Head of caudate nucleus (tissue), 42 donors: ENCODE data around the gene CFLAR.

Source experiments
- DNase-seq, 42 donors: peaks; one replicate each; pipeline versions ENCODE4 v3.0.0 to v3.0.0-alpha.2; 2020 to 2021; ENCODE audit warnings: mixed read lengths in 7 of 42
- intact Hi-C: fragments of 100-400 bp; cut with DNase I; formaldehyde crosslinking; loops from one replicate; pipeline ENCODE4 v1.15.0; 2022

Gene CFLAR

DNA sequence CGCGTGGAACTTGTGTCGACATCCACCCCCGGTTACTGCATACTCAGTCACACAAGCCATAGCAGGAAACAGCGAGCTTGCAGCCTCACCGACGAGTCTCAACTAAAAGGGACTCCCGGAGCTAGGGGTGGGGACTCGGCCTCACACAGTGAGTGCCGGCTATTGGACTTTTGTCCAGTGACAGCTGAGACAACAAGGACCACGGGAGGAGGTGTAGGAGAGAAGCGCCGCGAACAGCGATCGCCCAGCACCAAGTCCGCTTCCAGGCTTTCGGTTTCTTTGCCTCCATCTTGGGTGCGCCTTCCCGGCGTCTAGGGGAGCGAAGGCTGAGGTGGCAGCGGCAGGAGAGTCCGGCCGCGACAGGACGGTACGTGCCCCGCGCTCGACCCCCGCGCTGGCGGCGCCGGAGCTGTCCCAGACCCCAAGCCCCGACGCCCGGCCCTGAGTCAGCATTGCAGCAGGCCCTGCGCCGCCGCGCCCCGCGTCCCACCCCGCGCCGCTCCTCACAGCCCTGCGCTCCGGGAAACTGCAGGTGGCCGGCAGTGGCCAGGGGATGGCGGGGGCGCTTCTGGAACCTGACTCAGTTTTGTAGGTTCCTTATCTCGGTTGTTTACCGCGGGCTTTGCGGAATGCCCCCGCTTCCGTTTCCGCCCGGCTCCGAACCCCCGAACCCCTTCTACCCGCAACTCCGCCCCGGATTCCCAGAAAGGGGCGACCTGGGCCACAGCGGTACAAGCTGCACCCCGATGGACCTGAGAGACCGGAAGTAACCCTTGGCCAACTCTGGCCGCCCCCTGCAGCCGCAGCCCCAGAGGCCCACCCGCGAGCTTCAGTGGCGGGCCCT lies at the start of gene CFLAR:
CFLAR (plus strand) TSS at position 50 of the 844 bp plus-strand sequence. CDS start 13,702 bp downstream, outside the sequence.
- peak; percentile 33 to 80 (median 64) for DNase-seq
- intact Hi-C loops, result loop anchor here (5.0 kb wide), 1 partner anchor 41 kb away; no protein-coding TSS in a partner anchor

DNA sequence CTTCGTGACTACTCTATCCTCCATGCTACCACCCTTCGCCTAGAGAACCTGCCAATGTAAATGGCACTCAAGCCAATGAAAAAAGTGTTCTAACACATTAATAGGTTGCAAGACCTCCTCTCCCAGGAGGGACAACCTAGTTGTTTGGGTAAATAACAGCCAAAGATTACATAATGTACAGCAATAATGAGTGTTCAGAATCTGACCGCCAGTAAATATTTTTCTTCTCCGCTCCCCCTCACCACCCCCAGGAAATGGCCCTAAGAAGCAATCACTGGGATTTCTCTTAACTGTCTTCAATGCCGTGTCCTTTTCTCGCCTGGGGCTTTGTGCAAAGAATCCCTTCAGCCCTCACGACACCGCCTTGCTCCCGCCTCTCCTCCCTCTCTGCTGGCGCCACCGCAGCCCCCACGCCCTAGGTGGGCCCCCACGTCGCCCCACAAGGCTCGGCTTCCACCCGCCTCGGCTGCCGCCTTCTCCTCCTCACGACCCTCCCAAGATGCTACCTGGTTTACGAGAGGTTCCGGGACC lies 45.0 kb upstream of the CFLAR start:
- intact Hi-C loops, result loop anchor here (5.0 to 10.0 kb wide), 2 partner anchors 84 to 164 kb away; no protein-coding TSS in a partner anchor
- peak in 3 of 42 donors; percentile 10 to 35 (median 35) for DNase-seq

DNA sequence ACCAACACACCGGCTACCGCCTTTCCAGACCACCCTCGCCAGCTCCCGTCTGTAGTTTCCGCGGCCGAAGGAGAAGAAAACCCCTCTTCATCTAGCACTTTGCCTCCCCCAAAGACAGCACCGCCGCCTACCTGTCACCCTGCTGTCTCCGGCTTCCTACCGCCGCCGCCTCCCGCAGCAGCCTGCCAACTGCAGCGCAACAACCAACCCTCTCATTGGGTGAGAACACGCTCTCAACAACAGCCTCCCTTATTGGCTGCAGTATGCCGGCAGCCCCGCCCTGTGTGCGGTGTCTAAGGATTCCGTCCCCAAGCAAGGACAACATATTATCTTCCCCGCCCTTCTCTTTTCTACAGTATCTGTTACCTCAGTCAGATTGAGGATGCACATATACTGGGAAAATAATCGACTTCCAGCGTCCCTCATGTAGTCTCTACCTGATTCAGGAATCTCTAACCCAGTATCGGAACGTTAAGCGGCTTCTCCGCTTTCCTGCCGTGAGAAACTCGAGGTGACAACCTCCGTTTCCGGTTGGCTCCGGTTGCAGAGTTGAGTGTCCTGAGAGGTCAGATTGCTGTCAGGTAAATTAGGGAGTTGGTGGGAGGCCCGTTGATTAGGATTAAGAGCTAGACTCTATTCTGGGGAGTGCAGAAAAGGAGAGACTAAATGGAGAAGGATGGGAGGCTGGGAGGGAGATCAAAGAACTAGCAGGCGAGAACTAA lies 44.3 kb upstream of the CFLAR start, which contains the start of the genes HYCC2 and NDUFB3:
HYCC2 (minus strand) TSS at position 193 of the 722 bp plus-strand sequence. CDS start 47,662 bp downstream, outside the sequence.
NDUFB3 (plus strand) TSS at position 523 of the 722 bp plus-strand sequence. CDS start 6,882 bp downstream, outside the sequence.
- intact Hi-C loops, result loop anchor here (5.0 to 10.0 kb wide), 2 partner anchors 83 to 164 kb away; no protein-coding TSS in a partner anchor
- DNase-seq, result peak; percentile 84 to 97 (median 92)

DNA sequence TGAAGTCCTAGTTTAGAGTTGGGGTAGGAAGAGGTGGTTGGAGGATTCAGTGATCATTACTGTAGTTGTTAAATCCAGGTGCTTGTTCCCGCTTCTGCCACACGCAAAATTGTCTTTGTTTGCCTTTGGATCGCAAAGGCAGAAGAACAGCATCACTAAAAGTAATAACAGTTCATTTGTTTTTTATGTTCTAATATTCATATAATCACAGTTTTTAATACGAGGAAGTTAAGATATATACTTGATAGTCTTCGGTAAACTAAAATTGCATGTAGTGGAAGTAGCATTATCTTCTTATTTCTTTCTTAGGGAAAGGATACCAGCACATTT lies 43.8 kb upstream of the CFLAR start:
- DNase-seq, result no peak
- intact Hi-C loops, result loop anchor here (5.0 to 10.0 kb wide), 2 partner anchors 83 to 165 kb away; no protein-coding TSS in a partner anchor

DNA sequence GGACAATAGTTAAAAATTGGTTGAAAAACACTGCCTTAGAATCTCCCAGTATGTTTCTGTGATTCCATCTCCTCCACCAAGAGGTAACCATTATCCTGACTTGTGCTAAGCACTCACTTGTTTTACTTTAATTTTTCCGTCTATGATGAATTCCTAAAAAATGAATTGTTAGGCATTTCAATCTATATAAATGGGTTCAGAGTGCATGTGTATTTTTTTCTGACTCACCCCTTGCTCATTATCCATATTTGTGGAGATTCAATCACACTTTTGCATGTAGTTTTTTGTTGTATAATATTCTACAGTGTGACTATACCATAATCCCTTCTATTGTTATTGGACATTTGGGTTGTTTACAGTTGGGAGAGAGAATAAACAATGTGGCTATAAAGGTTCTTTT lies 42.9 kb upstream of the CFLAR start:
- no peak for DNase-seq
- intact Hi-C loops, result loop anchor here (5.0 to 10.0 kb wide), 2 partner anchors 82 to 166 kb away; no protein-coding TSS in a partner anchor

DNA sequence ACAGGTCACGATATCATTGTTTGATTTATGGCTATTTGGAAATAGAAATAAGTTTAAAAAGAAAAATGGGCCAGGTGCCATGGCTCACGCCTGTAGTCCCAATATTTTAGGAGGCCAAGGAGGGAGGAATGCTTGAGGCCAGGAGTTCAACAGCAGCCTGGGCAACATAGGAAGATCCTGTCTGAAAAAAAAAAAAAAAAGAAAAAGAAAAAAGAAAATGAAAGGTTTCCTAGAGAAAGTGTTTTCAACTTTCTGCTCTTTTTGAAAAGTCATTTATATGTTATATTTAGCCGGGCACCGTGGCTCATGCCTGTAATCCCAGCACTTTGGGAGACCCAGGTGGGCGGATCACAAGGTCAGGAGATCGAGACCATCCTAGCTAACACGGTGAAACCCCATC lies 41.0 kb upstream of the CFLAR start:
- intact Hi-C loops, result loop anchor here (5.0 to 10.0 kb wide), 2 partner anchors 80 to 168 kb away; no protein-coding TSS in a partner anchor
- DNase-seq, result peak in 1 of 42 donors; percentile 5

DNA sequence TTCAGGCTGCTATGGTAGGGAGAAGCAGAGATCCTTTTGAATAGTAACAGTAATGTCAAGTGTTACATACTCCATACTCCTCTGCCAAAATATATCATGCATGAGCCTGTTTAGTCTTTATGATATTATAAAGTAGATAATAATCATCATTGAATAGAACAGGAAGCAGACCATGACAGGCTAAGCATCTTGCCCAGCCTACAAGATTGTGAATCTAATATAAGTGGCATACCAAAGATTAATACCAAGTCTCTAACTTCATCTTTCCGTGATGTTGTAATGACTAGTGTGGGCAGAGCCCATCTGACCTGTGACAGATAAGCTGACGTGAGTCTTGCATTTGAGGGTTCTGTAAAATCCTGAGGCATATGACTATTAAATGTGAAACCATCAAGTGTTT lies 31.1 kb upstream of the CFLAR start:
- intact Hi-C loops, result no loop called here
- DNase-seq, result no peak

DNA sequence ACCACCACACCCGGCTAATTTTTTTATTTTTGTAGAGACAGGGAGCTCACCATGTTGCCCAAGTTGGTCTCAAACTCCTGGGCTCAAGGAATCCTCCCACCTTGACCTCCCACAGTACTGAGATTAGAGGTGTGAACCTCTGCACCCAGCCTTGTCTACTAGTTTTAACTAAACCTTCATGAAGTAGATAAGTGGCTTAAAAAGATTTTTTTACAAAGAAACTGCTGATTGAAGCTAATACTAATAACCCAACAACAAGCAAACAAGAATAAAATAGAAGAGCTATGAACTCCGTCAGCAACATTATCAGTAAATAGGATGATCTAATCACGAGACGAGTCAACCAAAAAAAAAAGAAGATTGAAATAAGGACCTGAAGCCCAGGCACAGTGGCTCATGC lies 25.4 kb upstream of the CFLAR start:
- no peak for DNase-seq
- intact Hi-C loops, result no loop called here

DNA sequence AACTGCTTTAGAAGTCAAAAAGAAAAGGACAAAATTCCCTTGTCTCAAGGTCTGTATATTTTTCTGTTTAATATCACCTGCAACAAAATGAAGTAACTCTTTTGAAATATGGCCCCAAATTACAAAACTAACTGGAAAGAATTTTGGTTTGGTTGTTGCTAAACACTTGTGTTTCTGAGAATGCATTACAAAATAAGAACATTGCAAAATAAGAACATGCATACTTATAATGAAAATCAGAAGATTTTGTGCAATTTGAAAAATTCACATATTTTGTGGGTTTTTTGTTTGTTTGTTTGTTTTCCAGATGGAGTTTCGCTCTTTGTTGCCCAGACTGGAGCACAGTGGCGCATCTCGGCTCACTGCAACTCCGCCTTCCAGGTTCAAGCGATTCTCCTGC lies 22.4 kb upstream of the CFLAR start:
- DNase-seq, result no peak
- intact Hi-C loops, result no loop called here

DNA sequence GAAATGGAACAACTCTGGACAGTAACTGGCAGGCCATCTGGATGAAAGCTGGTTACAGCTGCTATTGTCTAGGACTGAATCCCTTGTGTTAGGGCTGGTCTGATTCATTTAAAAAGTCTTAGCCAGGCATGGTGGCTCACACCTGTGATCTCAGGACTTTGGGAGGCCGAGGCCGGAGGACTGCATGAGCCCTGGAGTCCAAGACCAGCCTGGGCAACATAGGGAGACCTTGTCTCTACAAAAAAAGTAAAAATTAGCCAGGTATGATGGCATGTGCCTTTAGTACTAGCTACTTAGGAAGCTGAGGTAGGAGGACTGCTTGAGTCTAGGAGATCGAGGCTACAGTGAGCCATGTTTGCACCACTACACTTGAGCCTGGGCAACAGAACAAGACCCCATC lies 15.5 kb upstream of the CFLAR start:
- no peak for DNase-seq
- intact Hi-C loops, result no loop called here

DNA sequence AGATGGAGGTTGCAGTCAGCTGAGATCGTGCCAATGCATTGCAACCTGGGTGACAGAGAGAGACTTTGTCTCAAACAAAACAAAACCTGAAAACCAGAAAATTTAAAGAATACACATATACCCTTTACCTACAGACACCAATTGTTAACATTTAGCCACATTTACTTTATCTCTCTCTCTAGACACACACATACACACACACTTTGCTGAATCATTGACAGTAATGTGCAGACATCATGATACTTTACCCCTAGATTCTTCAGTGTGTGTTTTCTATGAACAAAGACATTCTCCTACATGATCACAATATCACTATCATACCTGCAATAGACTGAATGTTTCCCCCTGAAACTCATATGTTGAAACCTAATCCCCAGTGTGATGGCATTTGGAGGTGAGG lies 10.2 kb upstream of the CFLAR start:
- DNase-seq, result no peak
- intact Hi-C loops, result no loop called here

DNA sequence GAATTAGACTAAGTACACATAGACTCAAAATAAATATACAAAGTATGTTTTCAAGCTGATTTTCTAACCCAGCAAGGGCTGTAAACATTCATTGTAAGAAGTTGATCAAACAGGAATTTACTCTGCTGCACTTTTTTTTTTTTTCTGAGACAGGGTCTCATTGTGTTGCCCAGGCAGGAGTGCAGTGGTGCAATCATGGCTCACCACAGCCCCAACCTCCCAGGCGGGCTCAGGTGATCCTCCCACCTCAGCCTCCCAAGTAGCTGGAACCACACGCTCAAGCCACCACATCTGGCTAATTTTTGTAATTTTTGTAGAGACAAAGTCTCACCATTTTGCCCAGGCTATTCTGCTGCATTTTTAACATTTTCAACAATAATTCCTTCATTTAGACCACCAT lies 8.3 kb upstream of the CFLAR start:
- intact Hi-C loops, result no loop called here
- DNase-seq, result no peak

DNA sequence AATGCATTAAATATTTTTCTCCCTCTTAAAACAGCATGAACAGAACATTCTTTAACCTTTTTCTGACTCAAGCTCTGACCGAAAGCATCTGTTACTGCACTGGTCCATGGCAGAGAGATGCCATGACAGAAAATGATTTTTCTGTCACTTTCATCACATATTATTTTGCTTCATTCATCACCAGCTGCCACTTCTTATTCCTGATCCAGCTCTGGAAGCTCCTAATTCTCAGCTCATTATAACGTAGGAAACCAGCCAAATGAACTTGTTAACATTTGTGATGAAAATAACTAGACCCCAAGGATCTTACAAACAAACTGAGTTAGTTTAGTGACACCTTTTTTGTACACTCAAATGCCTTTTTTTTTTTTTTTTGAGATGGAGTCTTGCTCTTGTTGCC lies 7.6 kb upstream of the CFLAR start:
- DNase-seq, result no peak
- intact Hi-C loops, result no loop called here

DNA sequence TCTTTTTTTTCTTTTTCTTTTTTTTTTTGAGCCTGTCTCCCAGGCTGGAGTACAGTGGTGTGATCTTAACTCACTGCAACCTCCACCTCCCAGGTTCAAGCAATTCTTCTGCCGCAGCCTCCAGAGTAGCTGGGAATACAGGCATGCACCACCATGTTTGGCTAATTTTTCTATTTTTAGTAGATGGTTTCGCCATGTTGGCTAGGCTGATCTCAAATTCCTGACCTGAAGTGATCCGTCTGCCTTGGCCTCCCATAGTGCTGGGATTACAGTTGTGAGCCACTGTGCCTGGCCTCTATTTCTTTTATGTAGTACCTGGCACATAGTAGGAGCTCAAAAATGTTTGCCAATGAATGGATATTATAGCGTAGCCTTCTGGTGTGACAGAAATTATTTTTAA lies 6.8 kb upstream of the CFLAR start:
- DNase-seq, result no peak
- intact Hi-C loops, result no loop called here

DNA sequence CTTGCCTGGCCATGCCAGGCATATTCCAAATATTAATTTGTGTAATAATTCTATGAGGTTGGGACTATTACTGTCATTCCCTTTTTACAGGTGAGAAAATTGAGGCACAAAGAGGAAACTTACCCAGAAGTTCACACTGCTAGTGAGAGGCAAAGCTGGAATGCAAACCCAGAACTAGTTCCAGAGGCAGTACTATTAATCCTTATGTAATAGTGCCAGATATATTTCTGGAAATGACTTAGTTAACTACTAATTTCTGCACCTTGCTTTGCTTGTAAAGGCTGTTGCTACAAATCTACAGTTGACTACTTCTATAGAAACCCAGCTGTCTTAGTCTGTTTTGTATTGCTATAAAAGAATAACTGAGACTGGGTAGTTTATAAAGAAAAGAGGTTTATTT lies 5.3 kb upstream of the CFLAR start:
- no peak for DNase-seq
- intact Hi-C loops, result no loop called here

DNA sequence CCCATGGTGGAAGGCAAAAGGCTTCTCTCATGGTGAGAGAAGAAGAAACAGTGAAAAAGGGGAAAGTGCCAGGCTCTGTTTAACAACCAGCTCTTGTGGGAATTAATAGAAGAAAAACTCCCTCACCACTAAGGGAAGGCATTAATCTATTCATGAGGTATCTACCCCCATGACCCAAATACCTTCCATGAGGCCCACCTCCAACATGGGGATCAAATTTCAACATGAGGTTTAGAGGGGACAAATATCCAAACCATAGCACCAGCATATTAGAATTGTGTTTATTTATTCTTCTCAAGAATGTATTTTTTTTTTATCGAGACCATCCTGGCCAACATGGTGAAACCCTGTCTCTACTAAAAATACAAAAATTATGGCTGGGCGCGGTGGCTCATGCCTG lies 4.9 kb upstream of the CFLAR start:
- no peak for DNase-seq
- intact Hi-C loops, result no loop called here

DNA sequence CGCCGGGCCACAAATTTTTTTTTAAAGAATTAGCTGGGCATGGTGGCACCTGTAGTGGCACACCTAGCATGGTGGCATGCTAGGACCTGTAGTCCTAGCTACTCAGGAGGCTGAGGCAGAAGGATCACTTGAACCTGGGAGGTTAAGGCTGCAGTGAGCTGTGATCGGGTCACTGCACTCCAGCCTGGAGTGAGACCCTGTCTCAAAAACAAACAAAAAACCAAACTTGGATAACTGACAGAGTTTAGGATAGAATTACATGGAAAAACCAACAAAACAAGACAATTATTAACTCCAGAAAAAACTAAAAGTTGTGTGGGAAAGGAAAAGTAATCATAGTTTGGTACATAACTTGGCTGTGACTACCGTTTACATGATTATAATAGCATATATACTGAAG lies 1.6 kb upstream of the CFLAR start:
- no peak for DNase-seq
- intact Hi-C loops, result no loop called here

DNA sequence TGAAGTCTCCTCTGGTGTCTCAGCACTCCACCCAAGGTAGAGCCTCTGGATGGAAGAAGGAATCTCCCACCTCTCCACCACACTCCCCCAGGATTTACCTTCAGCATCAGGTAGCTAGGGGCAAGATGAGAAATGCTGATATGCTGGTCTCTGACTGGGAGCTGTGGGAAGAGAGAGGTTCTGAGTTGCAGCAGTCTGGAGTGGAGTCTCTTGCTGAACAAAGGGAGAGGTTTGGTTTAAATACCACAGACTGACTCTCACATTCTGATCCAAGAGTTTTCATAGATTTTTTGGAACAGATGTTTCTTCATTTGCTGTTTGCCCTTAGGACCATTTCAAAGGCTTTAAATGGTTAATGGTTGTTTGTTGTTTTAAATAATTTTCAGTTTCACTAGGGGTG lies 1.1 kb upstream of the CFLAR start:
- no peak for DNase-seq
- intact Hi-C loops, result loop anchor here (5.0 kb wide), 1 partner anchor 42 kb away; no protein-coding TSS in a partner anchor

DNA sequence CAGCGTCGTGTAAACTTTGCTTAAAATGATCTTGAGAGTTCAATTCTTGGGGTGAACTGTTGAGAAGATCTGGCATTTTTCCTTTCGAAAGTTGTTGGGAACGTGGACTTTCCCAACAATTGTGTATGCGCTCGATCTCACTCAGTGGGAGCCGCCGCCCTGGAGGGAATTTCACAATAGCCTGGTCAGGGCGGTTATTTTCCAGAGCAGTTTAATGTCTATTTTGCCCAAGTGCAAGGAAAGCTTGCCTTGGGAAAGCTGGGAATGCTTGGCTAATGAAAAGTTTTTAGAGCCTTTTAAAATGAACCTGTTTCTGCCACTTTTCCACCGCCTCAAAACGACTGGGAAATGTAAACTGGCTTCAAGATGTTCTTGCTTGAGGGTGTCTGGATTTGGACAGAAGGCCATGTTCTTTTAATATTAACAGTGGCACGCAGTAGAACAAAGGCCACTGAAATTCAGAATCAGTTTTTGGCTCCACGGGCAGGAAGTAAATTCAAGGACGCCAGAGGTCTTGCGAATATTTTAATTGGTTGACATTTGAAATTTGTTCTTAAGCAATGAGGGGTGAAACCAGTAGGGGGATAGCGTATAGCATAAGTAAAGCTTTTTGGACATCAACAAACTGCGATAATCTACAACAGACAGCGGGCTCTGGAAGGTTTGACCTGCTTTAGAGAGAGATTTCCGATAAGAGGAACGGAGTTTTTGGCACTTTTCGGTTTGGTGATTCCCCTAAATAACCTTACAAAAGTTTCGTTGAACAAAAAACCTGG lies 1.2 kb downstream of the CFLAR start:
- intact Hi-C loops, result loop anchor here (5.0 kb wide), 1 partner anchor 40 kb away; no protein-coding TSS in a partner anchor

More for the DNA sequence above, 1.2 kb downstream of the CFLAR start:
- DNase-seq, result peak in 22 of 42 donors; percentile 14 to 70 (median 40)
